Prostate gland (tissue), 2 donors: ENCODE data around the gene ESRP2. TPM values are rescaled to one million over a fixed set of nuclear protein-coding genes. Genes with fewer than 3 reads are reported as not detected.

ENCODE experiments used
- DNase-seq: peaks from one replicate; pipeline ENCODE4 v3.0.0-alpha.2; 2019; ENCODE audit warnings: low spot score
- H3K27ac ChIP-seq, 2 donors: fragments of 200-600 bp; sonication (generic); 2 replicates each; pipeline ENCODE4 v1.5.1; 2017 to 2019
- H3K27me3 ChIP-seq: fragments of 200-600 bp; sonication (generic); replicated peaks from 2 replicates; pipeline ENCODE4 v1.5.1; 2019; ENCODE audit not compliant: insufficient read depth
- H3K36me3 ChIP-seq, 2 donors: fragments of 200-600 bp; sonication (generic); 1 replicate in 1 of 2; 2 replicates in 1 of 2; pipeline versions ENCODE4 v1.5.1 to v1.8.1; 2017 to 2019
- H3K4me1 ChIP-seq: fragments of 200-600 bp; sonication (generic); replicated peaks from 2 replicates; pipeline ENCODE4 v1.5.1; 2019
- H3K4me3 ChIP-seq, 2 donors: fragments of 200-600 bp; sonication (generic); 2 replicates each; pipeline ENCODE4 v1.5.1; 2017 to 2019
- H3K9me3 ChIP-seq: fragments of 200-600 bp; sonication (generic); 2 replicates; pipeline ENCODE4 v1.5.1; 2017
- CTCF ChIP-seq, 4 experiments: fragments of 200-600 bp in 2 of 4; fragments of 450-650 bp in 2 of 4; sonication (generic) in 2 of 4; IDR thresholded peaks; 1 replicate in 3 of 4; 2 replicates in 1 of 4; pipeline ENCODE4 v1.5.1; 2016 to 2019; ENCODE audit warnings: antibody characterized with exemption in 4 of 4, mild to moderate bottlenecking in 2 of 4, moderate library complexity in 2 of 4
- POLR2A ChIP-seq: fragments of 450-650 bp; IDR thresholded peaks from one replicate; pipeline ENCODE4 v1.6.1; 2016; ENCODE audit warnings: antibody characterized with exemption, mild to moderate bottlenecking
- POLR2AphosphoS5 ChIP-seq: sonication (generic); formaldehyde crosslinking; IDR thresholded peaks from one replicate; pipeline ENCODE4 v1.6.1; 2017; ENCODE audit warnings: antibody characterized with exemption
- WGBS: methylation state at CpG from one replicate; pipeline ENCODE4 v1.1.5; 2018; 5-methylcytosine and 5-hydroxymethylcytosine counted together
- intact Hi-C: fragments of 100-400 bp; cut with DNase I; formaldehyde crosslinking; loops from one replicate; pipeline ENCODE4 v1.14.2; 2022
- total RNA-seq, 2 donors: library from RNA; depleted of rRNA; stranded (reverse); fragments of >200 nt; gene quantifications; one replicate each; pipeline ENCODE4 v1.1.0, GENCODE V29; 2016

The ESRP2 gene
- total RNA-seq, 2 donors from 2014 or later, result 24.5 to 48.1 TPM

DNA sequence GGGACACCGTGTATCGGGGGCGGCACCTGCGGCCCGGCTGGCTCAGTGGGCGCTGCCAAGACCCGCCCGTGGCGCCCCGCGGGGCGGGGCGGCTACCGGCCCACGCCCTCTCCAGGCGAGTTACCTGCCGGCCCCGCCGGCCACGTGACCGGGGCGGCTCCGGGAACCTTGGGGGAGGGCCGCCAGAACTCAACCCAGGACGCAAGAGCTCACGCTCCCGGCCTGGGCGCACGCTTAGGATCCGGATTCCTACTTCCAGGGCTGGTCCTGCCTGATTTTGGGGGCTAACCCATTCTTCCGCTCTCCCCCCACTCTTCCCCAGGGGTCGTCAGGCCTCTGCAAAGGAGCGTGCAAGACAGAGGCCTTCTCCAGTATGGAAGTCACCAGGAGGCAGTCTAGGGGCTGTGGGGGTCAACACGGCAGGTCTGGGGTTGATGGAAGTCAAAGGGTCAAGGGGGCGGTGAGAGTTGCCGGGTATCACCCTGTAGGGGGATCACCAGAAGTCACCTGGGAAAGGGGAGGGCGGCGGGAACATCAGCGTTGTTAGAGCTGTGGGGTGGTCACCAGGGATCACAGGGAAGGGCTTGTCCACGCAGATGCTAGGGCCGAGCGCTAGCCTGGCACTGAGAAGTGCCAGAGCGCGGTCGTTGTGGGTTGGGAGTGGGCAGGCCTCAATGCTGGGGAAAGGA is 354 bp upstream of the ESRP2 start:
- Histone ChIP-seq H3K27ac (peak overlapping the region; percentile 95), H3K36me3 (peaks cover 0 to 13% of the 10 kb centered on the region in 2 donors), H3K4me1 (peaks cover 17% of the 10 kb centered on the region), H3K9me3 (no peaks in the 10 kb centered on the region), H3K27me3 (no peaks in the 10 kb centered on the region), H3K4me3 (peak overlapping the region; percentile 52 to 55)
- 9% methylated on average over 42 of the region's 45 CpGs for WGBS
- intact Hi-C loops, result no loop called here
- DNase-seq, result peak; percentile 94
- TF ChIP-seq POLR2AphosphoS5 (peak; percentile 91), CTCF (IDR thresholded peaks at IDR 0.05) (peak in 2 of 4 experiments; percentile 28 to 31), POLR2A (peak; percentile 93)

- intact Hi-C loops, result no loop called here
- 32% methylated on average over 73 of the region's 73 CpGs for WGBS
- H3K27me3 ChIP-seq, result no peaks in the 10 kb centered on the region
- DNase-seq, result peak; percentile 68
- H3K4me3 ChIP-seq, result peak overlapping the region; percentile 52 to 55
- H3K27ac ChIP-seq, result peak overlapping the region; percentile 95
- H3K4me1 ChIP-seq, result peaks cover 22% of the 10 kb centered on the region
- peaks cover 1 to 16% of the 10 kb centered on the region in 2 donors for H3K36me3 ChIP-seq
- TF ChIP-seq POLR2AphosphoS5, result peak; percentile 3
- no peak for TF ChIP-seq POLR2A
- peak in 3 of 4 experiments; percentile 13 to 43 (median 32) for TF ChIP-seq CTCF (IDR thresholded peaks at IDR 0.05)
- H3K9me3 ChIP-seq, result no peaks in the 10 kb centered on the region
Measured at GRCh38 chr16:68235108-68235886, 630 bp downstream of the ESRP2 start.

DNA sequence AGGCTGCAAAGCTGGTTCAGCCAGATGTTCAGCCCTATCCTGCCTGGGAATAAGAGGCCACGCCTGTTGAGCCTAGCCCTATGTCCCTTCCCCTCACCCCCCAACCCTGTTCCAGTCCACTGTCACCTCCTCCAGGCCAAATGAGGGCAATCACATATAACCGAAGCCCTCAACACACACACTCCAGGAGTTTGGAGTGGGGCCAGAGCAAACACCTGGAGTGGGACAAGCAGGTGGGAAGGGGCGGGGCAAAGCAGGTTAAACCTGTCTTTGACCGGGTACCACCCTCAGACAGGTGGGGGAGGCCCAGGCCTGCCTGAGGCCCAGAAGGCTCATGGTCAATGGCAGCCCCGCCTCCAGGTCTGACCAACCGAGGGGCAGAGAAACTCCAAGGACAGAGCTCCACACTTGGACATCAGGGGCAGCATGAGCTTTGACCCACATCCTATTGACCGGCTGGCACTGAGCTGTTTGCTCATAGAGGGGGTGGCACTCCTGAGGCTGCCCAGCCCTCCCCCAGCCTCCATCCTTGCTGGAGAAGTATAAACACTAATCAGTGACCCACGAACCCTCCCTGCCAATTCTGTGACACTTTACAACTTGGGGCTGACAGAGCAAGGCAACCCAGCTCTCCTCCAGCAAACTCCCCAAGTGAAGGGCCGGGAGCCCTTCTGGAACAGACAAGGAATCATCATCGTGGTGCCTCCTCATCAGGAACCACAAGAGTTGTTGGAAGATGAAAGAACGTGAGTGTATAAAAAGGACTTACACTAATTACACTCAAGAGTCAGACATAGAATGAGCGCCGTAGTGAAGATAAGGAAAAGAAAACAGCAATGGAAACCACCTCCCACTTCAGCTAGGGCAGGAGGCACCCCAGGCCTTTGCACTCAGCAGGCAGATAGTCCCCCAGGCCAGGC is 1.5 kb downstream of the ESRP2 start:
- H3K27ac ChIP-seq, result peak overlapping the region; percentile 95
- intact Hi-C loops, result no loop called here
- WGBS, result 42% methylated on average over 13 of the region's 13 CpGs
- no peak for TF ChIP-seq POLR2A
- TF ChIP-seq CTCF (IDR thresholded peaks at IDR 0.05), result peak in 1 of 4 experiments; percentile 3
- peak; percentile 78 for TF ChIP-seq POLR2AphosphoS5
- H3K9me3 ChIP-seq, result no peaks in the 10 kb centered on the region
- H3K4me1 ChIP-seq, result peaks cover 28% of the 10 kb centered on the region
- peaks cover 4 to 16% of the 10 kb centered on the region in 2 donors for H3K36me3 ChIP-seq
- H3K4me3 ChIP-seq, result peak overlapping the region; percentile 52 to 55
- H3K27me3 ChIP-seq, result no peaks in the 10 kb centered on the region
- DNase-seq, result peak; percentile 79

GRCh38 chr16:68233835-68234187 is 2.1 kb downstream of the ESRP2 start:
- intact Hi-C loops, result no loop called here
- Histone ChIP-seq H3K4me3 (peak overlapping the region in 1 of 2 donors; percentile 52), H3K9me3 (no peaks in the 10 kb centered on the region), H3K27ac (peak overlapping the region; percentile 95), H3K4me1 (peaks cover 28% of the 10 kb centered on the region), H3K36me3 (peaks cover 4 to 16% of the 10 kb centered on the region in 2 donors), H3K27me3 (no peaks in the 10 kb centered on the region)
- 53% methylated on average over 8 of the region's 8 CpGs for WGBS
- no peak for TF ChIP-seq POLR2A
- no peak for TF ChIP-seq CTCF (IDR thresholded peaks at IDR 0.05)
- TF ChIP-seq POLR2AphosphoS5, result no peak
- no peak for DNase-seq
